Omental fat pad (tissue), 4 donors: ENCODE data around the gene OR4E1. TPM values are rescaled to one million over a fixed set of nuclear protein-coding genes. Genes with fewer than 3 reads are reported as not detected.

ENCODE experiments used
- ATAC-seq: fragments of 150-250 bp; one replicate; pipeline ENCODE4 v1.9.1; 2016; ENCODE audit warnings: mild to moderate bottlenecking, moderate library complexity; ENCODE audit not compliant: low FRiP score
- DNase-seq: peaks from one replicate; pipeline ENCODE4 v3.0.0-alpha.2; 2019; ENCODE audit warnings: low spot score
- total RNA-seq, 4 donors: library from RNA; depleted of rRNA; stranded (reverse); fragments of >200 nt; gene quantifications; one replicate each; pipeline ENCODE4 v1.1.0, GENCODE V29; 2016
- TF ChIP-seq, protein P1 (sequence below), 3 donors: fragments of 450-650 bp; IDR thresholded peaks; one replicate each; pipeline ENCODE4 v1.5.1; 2016 to 2017; ENCODE audit warnings: antibody characterized with exemption in 3 of 3, mild to moderate bottlenecking in 3 of 3, moderate library complexity in 2 of 3

Gene OR4E1, protein sequence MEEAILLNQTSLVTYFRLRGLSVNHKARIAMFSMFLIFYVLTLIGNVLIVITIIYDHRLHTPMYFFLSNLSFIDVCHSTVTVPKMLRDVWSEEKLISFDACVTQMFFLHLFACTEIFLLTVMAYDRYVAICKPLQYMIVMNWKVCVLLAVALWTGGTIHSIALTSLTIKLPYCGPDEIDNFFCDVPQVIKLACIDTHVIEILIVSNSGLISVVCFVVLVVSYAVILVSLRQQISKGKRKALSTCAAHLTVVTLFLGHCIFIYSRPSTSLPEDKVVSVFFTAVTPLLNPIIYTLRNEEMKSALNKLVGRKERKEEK
- total RNA-seq = not detected

DNA sequence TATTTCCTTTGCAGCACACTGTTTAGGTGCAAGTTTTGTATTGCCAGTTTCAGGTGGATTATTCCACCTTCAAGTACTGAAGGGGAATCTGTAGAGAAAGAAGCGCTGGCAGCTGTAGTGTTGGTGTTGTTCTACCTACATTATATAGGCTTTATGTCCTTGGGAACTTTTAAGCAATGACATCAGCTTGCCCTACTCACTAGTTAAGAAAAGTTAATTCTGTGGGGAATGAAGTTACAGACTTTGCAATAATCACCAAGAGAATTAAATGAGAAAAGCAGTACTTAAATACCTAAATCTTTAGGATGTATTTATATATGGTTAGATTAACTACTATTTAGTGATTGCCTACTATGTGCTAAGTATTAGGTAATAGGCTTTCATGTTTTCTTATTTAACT lies at the start of gene OR4E1:
TSS of gene OR4E1 (minus strand) at position 101 of the 400 bp plus-strand sequence. CDS start 2,883 bp downstream, outside the sequence.
- DNase-seq (no peak), ATAC-seq (no peak)
- TF ChIP-seq, protein P1, sequence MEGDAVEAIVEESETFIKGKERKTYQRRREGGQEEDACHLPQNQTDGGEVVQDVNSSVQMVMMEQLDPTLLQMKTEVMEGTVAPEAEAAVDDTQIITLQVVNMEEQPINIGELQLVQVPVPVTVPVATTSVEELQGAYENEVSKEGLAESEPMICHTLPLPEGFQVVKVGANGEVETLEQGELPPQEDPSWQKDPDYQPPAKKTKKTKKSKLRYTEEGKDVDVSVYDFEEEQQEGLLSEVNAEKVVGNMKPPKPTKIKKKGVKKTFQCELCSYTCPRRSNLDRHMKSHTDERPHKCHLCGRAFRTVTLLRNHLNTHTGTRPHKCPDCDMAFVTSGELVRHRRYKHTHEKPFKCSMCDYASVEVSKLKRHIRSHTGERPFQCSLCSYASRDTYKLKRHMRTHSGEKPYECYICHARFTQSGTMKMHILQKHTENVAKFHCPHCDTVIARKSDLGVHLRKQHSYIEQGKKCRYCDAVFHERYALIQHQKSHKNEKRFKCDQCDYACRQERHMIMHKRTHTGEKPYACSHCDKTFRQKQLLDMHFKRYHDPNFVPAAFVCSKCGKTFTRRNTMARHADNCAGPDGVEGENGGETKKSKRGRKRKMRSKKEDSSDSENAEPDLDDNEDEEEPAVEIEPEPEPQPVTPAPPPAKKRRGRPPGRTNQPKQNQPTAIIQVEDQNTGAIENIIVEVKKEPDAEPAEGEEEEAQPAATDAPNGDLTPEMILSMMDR (IDR thresholded peaks at IDR 0.05) = no peak

DNA sequence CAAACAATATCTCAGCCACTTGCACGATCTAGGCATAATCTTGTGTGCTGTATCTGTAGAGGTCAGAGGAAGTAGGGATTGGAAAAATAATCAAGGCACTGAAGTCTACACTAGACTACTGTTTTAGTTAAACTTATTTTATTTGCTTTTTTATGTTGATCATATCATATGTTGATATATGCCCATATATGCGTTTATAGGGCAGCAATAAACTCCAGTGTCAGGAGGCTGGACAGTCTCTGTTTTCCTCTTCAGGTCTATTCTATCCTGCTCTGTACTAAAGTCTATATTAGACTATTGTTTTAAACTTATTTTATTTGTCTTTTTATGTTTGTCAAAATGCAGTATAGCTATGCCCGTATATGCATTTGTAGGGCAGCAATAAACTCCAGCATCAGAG lies 47.9 kb upstream of the OR4E1 start:
- ATAC-seq = no peak
- DNase-seq = no peak
- TF ChIP-seq, protein P1 (IDR thresholded peaks at IDR 0.05) = no peak

DNA sequence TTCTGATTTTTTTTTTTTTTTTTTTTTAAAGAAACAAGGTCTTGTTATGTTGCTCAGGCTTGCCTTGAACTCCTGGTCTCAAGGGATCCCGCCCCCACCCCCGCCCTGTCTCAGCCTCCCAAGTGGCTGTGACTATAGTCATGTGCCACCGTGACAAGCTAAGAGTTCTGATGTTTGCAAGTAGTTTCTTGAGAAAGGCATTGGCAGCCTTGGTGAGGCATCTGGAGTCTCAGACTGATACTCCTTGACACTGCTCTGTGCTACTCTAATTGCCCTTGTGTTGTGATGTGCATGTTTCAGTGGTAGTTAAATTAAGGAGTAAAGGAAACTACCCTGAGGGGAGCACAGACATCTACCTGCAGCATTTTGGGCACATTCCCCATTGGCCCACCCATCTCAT lies 46.2 kb upstream of the OR4E1 start:
- DNase-seq (no peak), ATAC-seq (no peak)
- TF ChIP-seq, protein P1 (IDR thresholded peaks at IDR 0.05) = no peak

DNA sequence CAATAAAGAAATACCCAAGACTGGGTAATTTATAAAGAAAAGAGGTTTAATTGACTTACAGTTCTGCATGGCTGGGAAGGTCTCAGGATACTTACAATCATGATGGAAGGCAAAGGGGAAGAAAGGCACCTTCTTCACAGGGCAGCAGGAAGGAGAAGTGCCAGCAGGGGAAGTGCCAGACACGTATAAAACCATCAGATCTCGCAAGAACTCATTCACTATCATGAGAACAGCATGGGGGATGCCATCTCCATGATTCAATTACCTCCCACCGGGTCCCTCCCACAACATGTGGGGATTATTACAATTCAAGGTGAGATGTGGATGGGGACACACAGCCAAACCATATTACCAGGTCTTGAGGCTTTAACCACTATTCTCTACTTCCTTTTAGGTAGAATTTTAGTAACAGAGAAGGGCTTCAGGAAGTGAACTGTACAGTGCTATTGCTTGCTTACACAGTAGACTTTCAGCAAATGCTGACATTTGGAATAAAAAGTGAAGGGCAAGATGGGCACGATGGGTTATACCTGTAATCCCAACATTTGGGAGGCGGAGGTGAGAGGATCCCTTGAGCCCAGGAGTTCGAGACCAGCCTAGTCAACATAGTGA lies 40.8 kb upstream of the OR4E1 start:
- TF ChIP-seq, protein P1 (IDR thresholded peaks at IDR 0.05) = no peak
- ATAC-seq = no peak
- no peak for DNase-seq

DNA sequence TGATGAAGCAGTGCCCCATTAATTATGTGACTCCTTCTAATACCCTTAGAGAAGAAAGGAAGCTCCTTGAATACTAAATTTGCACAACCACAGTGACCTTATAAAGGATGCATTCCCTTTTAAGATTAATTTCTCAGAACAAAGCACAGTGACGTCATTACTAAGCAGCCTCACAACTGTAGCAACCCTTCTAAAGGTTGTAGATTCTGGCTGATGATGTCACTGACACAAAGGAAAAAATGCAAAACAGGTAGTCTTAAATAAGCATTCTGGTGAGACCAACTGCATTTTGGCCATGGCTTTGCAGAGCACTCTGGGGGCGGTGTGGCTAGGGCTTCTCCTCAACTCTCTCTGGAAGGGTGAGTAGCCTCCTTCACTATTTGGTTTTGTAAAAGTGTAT lies 38.4 kb upstream of the OR4E1 start:
- DNase-seq (no peak), ATAC-seq (no peak)
- TF ChIP-seq, protein P1 (IDR thresholded peaks at IDR 0.05) = no peak

DNA sequence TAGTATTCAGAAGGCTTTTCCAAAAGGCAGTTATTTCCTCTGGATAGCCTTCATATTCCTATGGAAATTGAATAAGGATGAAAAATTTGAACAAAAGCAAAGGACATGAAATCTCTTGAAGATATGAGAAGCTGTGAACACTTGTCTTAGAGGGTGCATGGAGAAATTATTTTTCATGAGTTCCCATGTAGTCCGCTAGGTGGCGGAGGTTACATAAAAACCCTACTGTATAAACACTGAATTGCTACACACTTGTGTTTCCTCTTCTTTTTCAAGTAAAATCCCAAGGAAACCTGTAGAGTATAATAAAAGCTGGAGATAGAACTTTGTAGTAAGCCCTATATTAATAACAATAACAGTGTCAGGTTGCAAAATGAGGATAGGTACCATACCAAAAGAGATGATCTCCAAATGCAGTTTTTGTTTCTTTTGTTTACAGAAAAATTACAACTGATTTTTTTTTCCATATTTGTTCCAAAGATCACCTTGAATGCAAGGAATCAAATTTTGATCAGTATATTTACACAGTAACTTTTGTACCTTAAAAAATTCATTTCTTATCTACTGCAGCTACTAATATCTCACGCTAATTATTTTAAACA lies 37.8 kb upstream of the OR4E1 start:
- no peak for DNase-seq
- TF ChIP-seq, protein P1 (IDR thresholded peaks at IDR 0.05) = no peak
- ATAC-seq = no peak
